ENCODE results near the gene RABGGTA.

RABGGTA gene

GRCh38 chr14:24284501-24285035 lies 13.2 kb upstream of the RABGGTA start:
- Histone ChIP-seq H3K79me2 (ENCODE audit: low read length) (no peaks in the 10 kb centered on the region), H3K4me3 (ENCODE audit: low read length) (no peak overlapping the region), H3K4me2 (ENCODE audit: low read length) (no peak overlapping the region), H3K4me1 (ENCODE audit: low read length) (peaks cover 13% of the 10 kb centered on the region), H2AFZ (ENCODE audit: low read depth, low read length) (no peak overlapping the region), H3K27me3 (ENCODE audit: low read depth, low read length) (peaks cover 7% of the 10 kb centered on the region), H3K36me3 (replicated peaks; ENCODE audit: low read depth, low read length) (no peaks in the 10 kb centered on the region), H3K9ac (ENCODE audit: low read length) (no peak overlapping the region), H3K9me3 (ENCODE audit: insufficient read depth, low read length) (no peaks in the 10 kb centered on the region), H4K20me1 (ENCODE audit: insufficient read depth, low read length) (peaks cover 4% of the 10 kb centered on the region; the same call in 1 of the 2 replicates), H3K27ac (ENCODE audit: low read length) (no peak overlapping the region)
- no peak for TF ChIP-seq EZH2phosphoT487 (IDR thresholded peaks at IDR 0.05; ENCODE audit: low read depth)
- TF ChIP-seq, protein P1, sequence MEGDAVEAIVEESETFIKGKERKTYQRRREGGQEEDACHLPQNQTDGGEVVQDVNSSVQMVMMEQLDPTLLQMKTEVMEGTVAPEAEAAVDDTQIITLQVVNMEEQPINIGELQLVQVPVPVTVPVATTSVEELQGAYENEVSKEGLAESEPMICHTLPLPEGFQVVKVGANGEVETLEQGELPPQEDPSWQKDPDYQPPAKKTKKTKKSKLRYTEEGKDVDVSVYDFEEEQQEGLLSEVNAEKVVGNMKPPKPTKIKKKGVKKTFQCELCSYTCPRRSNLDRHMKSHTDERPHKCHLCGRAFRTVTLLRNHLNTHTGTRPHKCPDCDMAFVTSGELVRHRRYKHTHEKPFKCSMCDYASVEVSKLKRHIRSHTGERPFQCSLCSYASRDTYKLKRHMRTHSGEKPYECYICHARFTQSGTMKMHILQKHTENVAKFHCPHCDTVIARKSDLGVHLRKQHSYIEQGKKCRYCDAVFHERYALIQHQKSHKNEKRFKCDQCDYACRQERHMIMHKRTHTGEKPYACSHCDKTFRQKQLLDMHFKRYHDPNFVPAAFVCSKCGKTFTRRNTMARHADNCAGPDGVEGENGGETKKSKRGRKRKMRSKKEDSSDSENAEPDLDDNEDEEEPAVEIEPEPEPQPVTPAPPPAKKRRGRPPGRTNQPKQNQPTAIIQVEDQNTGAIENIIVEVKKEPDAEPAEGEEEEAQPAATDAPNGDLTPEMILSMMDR (IDR thresholded peaks at IDR 0.05; ENCODE audit: low read depth, low read length): no peak

GRCh38 chr14:24283796-24284460 lies 12.5 kb upstream of the RABGGTA start:
- H3K9me3 ChIP-seq (ENCODE audit: insufficient read depth, low read length): no peaks in the 10 kb centered on the region
- H3K27ac ChIP-seq (ENCODE audit: low read length): no peak overlapping the region
- no peaks in the 10 kb centered on the region for H3K36me3 ChIP-seq (replicated peaks; ENCODE audit: low read depth, low read length)
- H3K9ac ChIP-seq (ENCODE audit: low read length): no peak overlapping the region
- TF ChIP-seq EZH2phosphoT487 (IDR thresholded peaks at IDR 0.05; ENCODE audit: low read depth): no peak
- TF ChIP-seq, protein P1 (IDR thresholded peaks at IDR 0.05; ENCODE audit: low read depth, low read length): no peak
- peaks cover 7% of the 10 kb centered on the region for H3K27me3 ChIP-seq (ENCODE audit: low read depth, low read length)
- no peaks in the 10 kb centered on the region for H3K79me2 ChIP-seq (ENCODE audit: low read length)
- H3K4me1 ChIP-seq (ENCODE audit: low read length): peaks cover 15% of the 10 kb centered on the region
- no peak overlapping the region for H3K4me3 ChIP-seq (ENCODE audit: low read length)
- H2AFZ ChIP-seq (ENCODE audit: low read depth, low read length): no peak overlapping the region
- no peaks in the 10 kb centered on the region; the same call in 1 of the 2 replicates for H4K20me1 ChIP-seq (ENCODE audit: insufficient read depth, low read length)
- H3K4me2 ChIP-seq (ENCODE audit: low read length): no peak overlapping the region

- Histone ChIP-seq H3K4me1 (ENCODE audit: low read length) (peaks cover 27% of the 10 kb centered on the region), H3K9ac (ENCODE audit: low read length) (no peak overlapping the region), H2AFZ (ENCODE audit: low read depth, low read length) (no peak overlapping the region), H4K20me1 (ENCODE audit: insufficient read depth, low read length) (no peaks in the 10 kb centered on the region), H3K4me3 (ENCODE audit: low read length) (no peak overlapping the region), H3K27ac (ENCODE audit: low read length) (no peak overlapping the region), H3K79me2 (ENCODE audit: low read length) (no peaks in the 10 kb centered on the region), H3K4me2 (ENCODE audit: low read length) (no peak overlapping the region), H3K36me3 (replicated peaks; ENCODE audit: low read depth, low read length) (no peaks in the 10 kb centered on the region), H3K9me3 (ENCODE audit: insufficient read depth, low read length) (no peaks in the 10 kb centered on the region), H3K27me3 (ENCODE audit: low read depth, low read length) (peaks cover 7% of the 10 kb centered on the region)
- TF ChIP-seq, protein P1 (IDR thresholded peaks at IDR 0.05; ENCODE audit: low read depth, low read length): no peak
- TF ChIP-seq EZH2phosphoT487 (IDR thresholded peaks at IDR 0.05; ENCODE audit: low read depth): no peak
Measured at GRCh38 chr14:24282736-24283135, 11.3 kb upstream of the RABGGTA start.

- TF ChIP-seq EZH2phosphoT487 (IDR thresholded peaks at IDR 0.05; ENCODE audit: low read depth): no peak
- TF ChIP-seq, protein P1 (IDR thresholded peaks at IDR 0.05; ENCODE audit: low read depth, low read length): no peak
- Histone ChIP-seq H3K4me1 (ENCODE audit: low read length) (peaks cover 30% of the 10 kb centered on the region), H3K4me3 (ENCODE audit: low read length) (no peak overlapping the region), H3K9ac (ENCODE audit: low read length) (no peak overlapping the region), H3K9me3 (ENCODE audit: insufficient read depth, low read length) (no peaks in the 10 kb centered on the region), H3K36me3 (replicated peaks; ENCODE audit: low read depth, low read length) (no peaks in the 10 kb centered on the region), H3K79me2 (ENCODE audit: low read length) (no peaks in the 10 kb centered on the region), H4K20me1 (ENCODE audit: insufficient read depth, low read length) (no peaks in the 10 kb centered on the region), H3K27ac (ENCODE audit: low read length) (no peak overlapping the region), H3K4me2 (ENCODE audit: low read length) (no peak overlapping the region), H2AFZ (ENCODE audit: low read depth, low read length) (no peak overlapping the region), H3K27me3 (ENCODE audit: low read depth, low read length) (no peaks in the 10 kb centered on the region)
Measured at GRCh38 chr14:24281636-24282035, 10.2 kb upstream of the RABGGTA start.
